ENCODE data around the gene SALL1.

GRCh38 chr16:51112323-51112722 lies 38.7 kb downstream of the SALL1 start:
- TF ChIP-seq CTCF (IDR thresholded peaks at IDR 0.05; ENCODE audit: low read depth, low read length, poor library complexity, severe bottlenecking) (no peak), EZH2phosphoT487 (IDR thresholded peaks at IDR 0.05; ENCODE audit: borderline replicate concordance, low read length) (no peak)
